K562 (cell line): ENCODE data around the gene LGR6. TPM values are rescaled to one million over a fixed set of nuclear protein-coding genes. Genes with fewer than 3 reads are reported as not detected.

Experiments used
- BRD4 ChIP-seq: fragments of 200-600 bp; sonication (generic); IDR thresholded peaks from 2 replicates; pipeline ENCODE4 v1.6.1; 2017; ENCODE audit warnings: inconsistent platforms
- FOXJ2 ChIP-seq: fragments of 200-800 bp; sonication (Bioruptor generic); IDR thresholded peaks from 2 replicates; pipeline ENCODE4 v1.6.1; 2016; ENCODE audit warnings: missing genetic modification characterization, missing compliant biosample characterization
- MBD2 ChIP-seq: sonication (generic); IDR thresholded peaks from 2 replicates; pipeline ENCODE4 v1.6.1; 2016; ENCODE audit warnings: low read depth, borderline replicate concordance
- MCM3 ChIP-seq: fragments of 450-650 bp; IDR thresholded peaks from 2 replicates; pipeline ENCODE4 v1.6.1; 2016
- MTA2 ChIP-seq: fragments of 450-650 bp; IDR thresholded peaks from 2 replicates; pipeline ENCODE4 v1.6.1; 2016; ENCODE audit warnings: low read depth
- MTA3 ChIP-seq: fragments of 450-650 bp; formaldehyde crosslinking; IDR thresholded peaks from 2 replicates; pipeline ENCODE4 v1.6.1; 2017; ENCODE audit warnings: mild to moderate bottlenecking, borderline replicate concordance
- NFE2 ChIP-seq: IDR thresholded peaks from 2 replicates; pipeline ENCODE4 v1.6.1; 2014; ENCODE audit warnings: antibody characterized with exemption, low read depth
- NR0B1 ChIP-seq: fragments of 450-650 bp; IDR thresholded peaks from one replicate; pipeline ENCODE4 v1.6.1; 2018; ENCODE audit warnings: mild to moderate bottlenecking, moderate library complexity; ENCODE audit not compliant: partially characterized antibody
- PHB2 ChIP-seq: fragments of 450-650 bp; IDR thresholded peaks from 2 replicates; pipeline ENCODE4 v1.6.1; 2017; ENCODE audit warnings: low read depth
- PHF8 ChIP-seq: fragments of 200-600 bp; sonication (generic); IDR thresholded peaks from 2 replicates; pipeline ENCODE4 v1.6.1; 2012; ENCODE audit warnings: mixed run types, mild to moderate bottlenecking, inconsistent platforms, low read length, moderate library complexity, borderline replicate concordance
- POLR2B ChIP-seq: fragments of 450-650 bp; IDR thresholded peaks from 2 replicates; pipeline ENCODE4 v1.6.1; 2018; ENCODE audit warnings: low read depth; ENCODE audit not compliant: partially characterized antibody
- PRPF4 ChIP-seq: fragments of 200-400 bp; formaldehyde crosslinking; IDR thresholded peaks from one replicate; pipeline ENCODE4 v1.6.1; 2017; ENCODE audit warnings: low read length, low read depth, mild to moderate bottlenecking; ENCODE audit not compliant: insufficient read depth, poor library complexity, severe bottlenecking
- REST ChIP-seq, 2 experiments: fragments of 450-650 bp; formaldehyde crosslinking in 1 of 2; IDR thresholded peaks; 2 replicates each; pipeline versions ENCODE4 v1.4.0 to v1.6.1; 2014 to 2020; ENCODE audit warnings: mild to moderate bottlenecking in 2 of 2, borderline replicate concordance in 1 of 2, low read depth in 1 of 2
- SMARCA5 ChIP-seq: fragments of 450-650 bp; IDR thresholded peaks from 2 replicates; pipeline ENCODE4 v1.6.1; 2016
- ZC3H11A ChIP-seq: IDR thresholded peaks from 2 replicates; pipeline ENCODE4 v1.6.1; 2012; ENCODE audit warnings: low read depth, low read length, improper control_type of control experiment
- ZNF146 ChIP-seq: IDR thresholded peaks from one replicate; pipeline ENCODE4 v1.6.1; 2018; ENCODE audit warnings: missing compliant biosample characterization; ENCODE audit not compliant: unreplicated experiment
- ZNF449 ChIP-seq: fragments of 250-450 bp; sonication (Bioruptor Pico); IDR thresholded peaks from 2 replicates; pipeline ENCODE4 v1.8.0; 2022; ENCODE audit warnings: moderate library complexity, mild to moderate bottlenecking, inconsistent platforms
- ZNF76 ChIP-seq: fragments of 250-450 bp; sonication (Bioruptor Pico); IDR thresholded peaks from 2 replicates; pipeline ENCODE4 v1.4.0; 2020; ENCODE audit warnings: mild to moderate bottlenecking, moderate library complexity, borderline replicate concordance
- ZNF77 ChIP-seq: fragments of 250-450 bp; sonication (Bioruptor Pico); IDR thresholded peaks from 2 replicates; pipeline ENCODE4 v1.5.0; 2020
- polyA plus RNA-seq, 8 experiments: library from polyadenylated mRNA; depleted of rRNA in 4 of 8; stranded (reverse) in 5 of 8; unstranded in 3 of 8; fragments of >200 nt; fragmentation: Nextera tagmentation in 2 of 8; fragmentation: Illumina TruSeq in 1 of 8; extraction: Ambion mirVana in 2 of 8; extraction: Trizol in 1 of 8; gene quantifications; 2 replicates each; pipeline versions ENCODE4 v1.2.1 to v1.2.3, GENCODE V29; 2011 to 2014; ENCODE audit warnings: inconsistent platforms in 1 of 8, missing spikeins in 1 of 8
- total RNA-seq, 7 experiments: library from RNA; depleted of rRNA in 6 of 7; stranded (reverse); fragments of >200 nt in 6 of 7; fragmentation: Illumina TruSeq in 2 of 7; extraction: Trizol in 2 of 7; gene quantifications; 2 replicates each; pipeline versions ENCODE4 v1.2.1 to v1.2.3, GENCODE V29; 2011 to 2021; ENCODE audit warnings: low replicate concordance in 1 of 7

Gene LGR6
- total and polyA plus RNA-seq, 9 of the 15 experiments (the other 6 are each of a cell fraction or from before 2014, with no cell fraction given) = 0.01 to 0.54 (median 0.17) TPM; not detected in 1

GRCh38 chr1:202348509-202349205 lies 155.1 kb downstream of the LGR6 start, which contains the start of gene PPP1R12B (continued):
- TF ChIP-seq SMARCA5 (no peak), POLR2B (peak; percentile 77), PHF8 (peak; percentile 90; the same call in 1 of the 2 replicates), ZNF77 (CRISPR knock-in tag) (no peak), NR0B1 (no peak), ZNF146 (CRISPR knock-in tag) (no peak), ZNF449 (no peak), MBD2 (peak; percentile 96), ZC3H11A (no peak), MCM3 (no peak), MTA3 (peak; percentile 80), FOXJ2 (tag) (peak; percentile 78), REST (IDR thresholded peaks at IDR 0.05; ENCODE audit: borderline replicate concordance) (no peak), REST (CRISPR knock-in tag; IDR thresholded peaks at IDR 0.05; ENCODE audit: low read depth) (0 out of 2 replicates have a peak, but pooled peaks have one; percentile 45), BRD4 (0 out of 2 replicates have a peak, but pooled peaks have one; percentile 54), ZNF76 (CRISPR knock-in tag) (no peak), PRPF4 (no peak), NFE2 (no peak), MTA2 (no peak), PHB2 (no peak)
